Lower leg skin (tissue), 4 donors: ENCODE measurements around the gene GPR137C. TPM values are rescaled to one million over a fixed set of nuclear protein-coding genes. Genes with fewer than 3 reads are reported as not detected.

Experiments used
- DNase-seq, 2 donors: peaks; one replicate each; pipeline ENCODE4 v3.0.0-alpha.2; 2019; ENCODE audit warnings: low spot score in 2 of 2
- H3K4me3 ChIP-seq: fragments of 200-600 bp; sonication (generic); 2 replicates; pipeline ENCODE4 v1.5.1; 2017; ENCODE audit warnings: mild to moderate bottlenecking, low read depth; ENCODE audit not compliant: poor library complexity, severe bottlenecking
- POLR2A ChIP-seq, 2 donors: fragments of 450-650 bp; IDR thresholded peaks; one replicate each; pipeline ENCODE4 v1.6.1; 2016 to 2017; ENCODE audit warnings: antibody characterized with exemption in 2 of 2, mild to moderate bottlenecking in 1 of 2, moderate library complexity in 1 of 2
- WGBS, 2 donors: methylation state at CpG; one replicate each; pipeline ENCODE4 v1.1.5; 2018; 5-methylcytosine and 5-hydroxymethylcytosine counted together
- intact Hi-C: fragments of 100-400 bp; cut with DNase I; formaldehyde crosslinking; loops from one replicate; pipeline ENCODE4 v1.15.0; 2023; ENCODE audit warnings: low total_unique reads
- total RNA-seq, 4 donors: library from RNA; depleted of rRNA; stranded (reverse); fragments of >200 nt; gene quantifications; one replicate each; pipeline ENCODE4 v1.1.0, GENCODE V29; 2016
- TF ChIP-seq, protein P1 (sequence below), 3 donors: fragments of 450-650 bp; IDR thresholded peaks; one replicate each; pipeline ENCODE4 v1.5.1; 2016; ENCODE audit warnings: antibody characterized with exemption in 3 of 3, mild to moderate bottlenecking in 3 of 3, moderate library complexity in 2 of 3

The GPR137C gene
- total RNA-seq, 4 donors from 2014 or later = 0.08 to 0.96 (median 0.19) TPM

DNA sequence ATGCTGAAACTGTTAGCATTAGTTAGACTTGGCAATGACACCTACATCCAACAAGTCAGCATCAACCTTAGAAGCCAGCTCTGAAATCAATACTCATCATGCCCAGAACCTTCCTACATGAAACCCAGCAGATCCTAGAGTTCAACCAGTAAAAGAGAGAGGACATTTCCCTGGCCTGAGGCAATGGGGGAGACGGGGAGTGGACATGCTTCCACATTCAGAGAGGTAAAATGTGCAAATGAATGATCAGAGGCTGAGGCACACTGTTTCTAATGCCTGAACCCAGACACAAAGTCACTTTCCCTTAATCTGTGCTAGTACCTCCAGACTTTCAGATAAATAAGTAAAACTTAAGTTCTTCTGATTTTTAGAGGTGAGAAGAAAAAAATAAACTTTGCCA is 108.2 kb downstream of the GPR137C start:
- TF ChIP-seq POLR2A (IDR thresholded peaks at IDR 0.05) = no peak
- TF ChIP-seq, protein P1, sequence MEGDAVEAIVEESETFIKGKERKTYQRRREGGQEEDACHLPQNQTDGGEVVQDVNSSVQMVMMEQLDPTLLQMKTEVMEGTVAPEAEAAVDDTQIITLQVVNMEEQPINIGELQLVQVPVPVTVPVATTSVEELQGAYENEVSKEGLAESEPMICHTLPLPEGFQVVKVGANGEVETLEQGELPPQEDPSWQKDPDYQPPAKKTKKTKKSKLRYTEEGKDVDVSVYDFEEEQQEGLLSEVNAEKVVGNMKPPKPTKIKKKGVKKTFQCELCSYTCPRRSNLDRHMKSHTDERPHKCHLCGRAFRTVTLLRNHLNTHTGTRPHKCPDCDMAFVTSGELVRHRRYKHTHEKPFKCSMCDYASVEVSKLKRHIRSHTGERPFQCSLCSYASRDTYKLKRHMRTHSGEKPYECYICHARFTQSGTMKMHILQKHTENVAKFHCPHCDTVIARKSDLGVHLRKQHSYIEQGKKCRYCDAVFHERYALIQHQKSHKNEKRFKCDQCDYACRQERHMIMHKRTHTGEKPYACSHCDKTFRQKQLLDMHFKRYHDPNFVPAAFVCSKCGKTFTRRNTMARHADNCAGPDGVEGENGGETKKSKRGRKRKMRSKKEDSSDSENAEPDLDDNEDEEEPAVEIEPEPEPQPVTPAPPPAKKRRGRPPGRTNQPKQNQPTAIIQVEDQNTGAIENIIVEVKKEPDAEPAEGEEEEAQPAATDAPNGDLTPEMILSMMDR (IDR thresholded peaks at IDR 0.05) = no peak
- intact Hi-C loops = no loop called here
- no peak overlapping the region for H3K4me3 ChIP-seq
- no peak for DNase-seq
- 68 to 74% methylated on average over 1 of the region's 1 CpG for WGBS, 2 donors

DNA sequence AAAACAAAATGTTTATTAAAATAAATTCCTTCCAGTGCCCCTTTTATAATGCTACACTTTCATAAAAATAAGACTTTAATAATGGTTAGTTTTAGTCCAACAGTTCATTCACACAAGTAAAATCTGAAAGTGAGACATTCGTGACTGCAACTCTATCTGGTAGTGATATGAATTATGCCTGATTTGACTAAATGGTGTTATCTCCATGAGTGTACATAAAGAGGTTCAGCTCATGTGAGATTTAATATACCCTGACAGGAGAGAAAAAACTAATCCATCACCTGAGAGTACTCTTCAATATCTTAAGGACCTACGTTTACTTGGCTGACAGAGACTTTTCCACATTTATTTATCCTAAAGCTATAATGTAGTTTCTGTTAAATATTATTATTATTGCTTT is 108.7 kb downstream of the GPR137C start:
- TF ChIP-seq, protein P1 (IDR thresholded peaks at IDR 0.05) = no peak
- no peak for TF ChIP-seq POLR2A (IDR thresholded peaks at IDR 0.05)
- no peak for DNase-seq
- intact Hi-C loops = no loop called here
- no peak overlapping the region for H3K4me3 ChIP-seq
- 93 to 100% methylated on average over 2 of the region's 2 CpGs for WGBS, 2 donors

DNA sequence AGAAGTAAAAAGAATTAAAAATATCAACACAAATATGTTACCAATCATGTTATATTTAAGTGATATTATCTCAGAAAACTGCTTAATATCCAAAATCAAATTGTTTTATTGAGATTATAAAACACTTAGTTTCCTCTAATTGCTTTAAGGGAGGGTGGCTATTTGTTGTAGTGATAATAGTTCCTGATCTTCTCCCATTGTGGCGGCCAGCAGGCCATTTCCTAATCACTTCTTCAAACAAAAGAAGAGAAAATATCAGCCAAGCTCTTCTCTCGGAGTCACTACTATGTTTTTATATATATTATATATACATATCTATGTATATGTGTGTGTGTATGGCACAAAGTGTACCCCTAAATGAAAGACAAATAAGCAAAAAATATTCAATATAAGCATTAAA is 111.2 kb downstream of the GPR137C start:
- WGBS, 2 donors = 97 to 98% methylated on average over 2 of the region's 2 CpGs

GRCh38 chr14:52678591-52678990 is 126.0 kb downstream of the GPR137C start:
- DNase-seq = no peak
- intact Hi-C loops = no loop called here
- 99 to 100% methylated on average over 2 of the region's 2 CpGs for WGBS, 2 donors
- TF ChIP-seq, protein P1 (IDR thresholded peaks at IDR 0.05) = no peak
- no peak for TF ChIP-seq POLR2A (IDR thresholded peaks at IDR 0.05)
- no peak overlapping the region for H3K4me3 ChIP-seq

More for the DNA sequence above, 111.2 kb downstream of the GPR137C start:
- no peak for DNase-seq
- no peak overlapping the region for H3K4me3 ChIP-seq
- TF ChIP-seq POLR2A (IDR thresholded peaks at IDR 0.05) = no peak
- TF ChIP-seq, protein P1 (IDR thresholded peaks at IDR 0.05) = no peak
- intact Hi-C loops = no loop called here

DNA sequence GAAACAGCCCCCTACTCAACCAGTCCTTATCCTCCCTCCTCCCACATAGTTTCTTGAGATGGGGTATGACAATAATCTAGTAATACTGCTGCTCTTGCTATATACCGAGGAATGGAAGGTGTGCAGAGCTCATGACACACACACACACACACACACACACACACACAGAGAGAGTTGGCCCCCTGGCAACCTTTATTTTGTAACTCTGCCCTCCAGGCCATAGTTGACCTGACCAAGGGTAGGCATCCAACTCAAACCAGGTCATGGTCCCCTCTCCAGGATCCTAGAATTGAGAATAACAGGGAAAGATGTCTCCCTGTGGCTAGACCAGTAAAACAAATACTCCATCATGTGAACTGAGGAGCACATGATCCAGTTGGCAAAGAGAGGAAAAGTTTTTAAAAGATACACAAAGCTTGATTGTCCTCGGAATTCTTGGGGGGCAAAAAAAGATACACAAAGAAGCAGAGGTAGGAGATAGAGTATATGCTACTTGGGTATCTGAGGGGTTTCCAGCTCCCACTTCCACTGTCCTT is 131.4 kb downstream of the GPR137C start:
- no peak for DNase-seq
- WGBS, 2 donors = 90 to 91% methylated on average over 2 of the region's 2 CpGs
- intact Hi-C loops = no loop called here
- no peak overlapping the region for H3K4me3 ChIP-seq
- TF ChIP-seq, protein P1 (IDR thresholded peaks at IDR 0.05) = no peak
- no peak for TF ChIP-seq POLR2A (IDR thresholded peaks at IDR 0.05)

DNA sequence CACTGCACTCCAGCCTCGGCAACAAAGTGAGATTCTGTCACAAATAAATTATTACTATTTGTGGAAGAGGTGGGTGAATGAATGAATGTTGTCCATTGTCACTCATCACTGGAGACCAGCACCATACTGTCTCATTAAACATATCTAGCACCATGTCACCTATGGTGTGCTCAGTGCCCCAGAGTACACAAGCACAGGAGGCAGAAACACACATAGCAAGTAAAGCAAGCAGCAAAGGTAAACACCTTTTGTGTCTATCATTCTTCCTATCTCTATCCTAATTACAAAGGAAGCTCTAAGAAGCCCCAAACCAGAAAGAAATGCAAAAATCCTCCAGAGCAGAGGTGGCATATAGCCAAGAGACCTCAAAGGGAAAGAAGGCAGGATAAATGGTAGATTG is 133.5 kb downstream of the GPR137C start:
- no peak for DNase-seq
- H3K4me3 ChIP-seq = no peak overlapping the region
- intact Hi-C loops = no loop called here
- WGBS, 2 donors = 91 to 100% methylated on average over 1 of the region's 1 CpG
- no peak for TF ChIP-seq POLR2A (IDR thresholded peaks at IDR 0.05)
- TF ChIP-seq, protein P1 (IDR thresholded peaks at IDR 0.05) = no peak
